Keratinocyte (primary cell): ENCODE results near the gene LARGE1. TPM values are rescaled to one million over a fixed set of nuclear protein-coding genes. Genes with fewer than 3 reads are reported as not detected.

Experiments
- DNase-seq: peaks from one replicate; pipeline ENCODE4 v3.0.0-alpha.2; 2011; ENCODE audit warnings: low read depth, missing footprints, low spot score
- FAIRE-seq: peaks from 2 replicates; lab custom pipeline; 2011; peaks lifted over from hg19 to GRCh38; lab: Jason Lieb, UNC
- H2AFZ ChIP-seq: 2 replicates; pipeline ENCODE4 v1.6.0; 2012; ENCODE audit warnings: low read length, control low read depth, inconsistent platforms; ENCODE audit not compliant: control insufficient read depth
- H3K27ac ChIP-seq: 2 replicates; pipeline ENCODE4 v1.5.1; 2011; ENCODE audit warnings: low read length; ENCODE audit not compliant: control insufficient read depth, insufficient read depth
- H3K27me3 ChIP-seq: 3 replicates; pipeline ENCODE4 v1.6.0; 2011; ENCODE audit warnings: low read length; ENCODE audit not compliant: control insufficient read depth, insufficient read depth; ENCODE audit errors: extremely low read depth
- H3K36me3 ChIP-seq, 2 experiments: 2 replicates in 1 of 2; 3 replicates in 1 of 2; pipeline ENCODE4 v1.5.1; 2011; ENCODE audit warnings: low read length in 2 of 2, mild to moderate bottlenecking in 1 of 2; ENCODE audit not compliant: control insufficient read depth in 2 of 2, insufficient read depth in 2 of 2; ENCODE audit errors: extremely low read depth in 1 of 2
- H3K4me1 ChIP-seq: 3 replicates; pipeline ENCODE4 v1.5.1; 2011; ENCODE audit warnings: low read length; ENCODE audit not compliant: control insufficient read depth, insufficient read depth; ENCODE audit errors: extremely low read depth
- H3K4me2 ChIP-seq: 3 replicates; pipeline ENCODE4 v1.6.0; 2011; ENCODE audit warnings: low read depth, low read length; ENCODE audit not compliant: control insufficient read depth, insufficient read depth; ENCODE audit errors: extremely low read depth
- H3K4me3 ChIP-seq, 3 experiments: fragments of 200-600 bp in 1 of 3; sonication (generic) in 1 of 3; 2 replicates in 2 of 3; 3 replicates in 1 of 3; pipeline ENCODE4 v1.5.1; 2011 to 2016; ENCODE audit warnings: low read length in 3 of 3, mild to moderate bottlenecking in 3 of 3, control low read depth in 2 of 3, inconsistent platforms in 1 of 3, low read depth in 1 of 3, mixed read lengths in 1 of 3, mixed run types in 1 of 3, moderate library complexity in 1 of 3; ENCODE audit not compliant: control insufficient read depth in 2 of 3, insufficient read depth in 2 of 3; ENCODE audit errors: extremely low read depth in 1 of 3
- H3K79me2 ChIP-seq: 2 replicates; pipeline ENCODE4 v1.6.0; 2012; ENCODE audit warnings: low read length; ENCODE audit not compliant: control insufficient read depth, insufficient read depth
- H3K9ac ChIP-seq: 3 replicates; pipeline ENCODE4 v1.6.0; 2011; ENCODE audit warnings: low read length; ENCODE audit not compliant: control insufficient read depth, insufficient read depth; ENCODE audit errors: extremely low read depth
- H3K9me1 ChIP-seq: 3 replicates; pipeline ENCODE4 v1.6.0; 2011; ENCODE audit warnings: low read length; ENCODE audit not compliant: control insufficient read depth, insufficient read depth; ENCODE audit errors: extremely low read depth
- H3K9me3 ChIP-seq: 2 replicates; pipeline ENCODE4 v1.5.1; 2012; ENCODE audit warnings: low read depth, low read length; ENCODE audit not compliant: control insufficient read depth
- H4K20me1 ChIP-seq: 3 replicates; pipeline ENCODE4 v1.6.0; 2011; ENCODE audit warnings: low read length; ENCODE audit not compliant: control insufficient read depth, insufficient read depth; ENCODE audit errors: extremely low read depth
- CTCF ChIP-seq, 3 experiments: IDR thresholded peaks in 1 of 3; conservative IDR thresholded peaks in 1 of 3; optimal IDR thresholded peaks in 1 of 3; 2 replicates in 2 of 3; 3 replicates in 1 of 3; pipeline versions ENCODE3 to v1.5.1; 2011; ENCODE audit warnings: low read length in 3 of 3, mild to moderate bottlenecking in 3 of 3, moderate library complexity in 2 of 3, control low read depth in 1 of 3, inconsistent platforms in 1 of 3; ENCODE audit not compliant: insufficient read depth in 2 of 3; ENCODE audit errors: extremely low read depth in 1 of 3
- EZH2 ChIP-seq: IDR thresholded peaks from one replicate; pipeline ENCODE4 v1.6.1; 2012; ENCODE audit warnings: inconsistent platforms, mild to moderate bottlenecking, low read length, moderate library complexity
- dilution Hi-C: fragments of 300-500 bp; cut with MboI; formaldehyde crosslinking; loops from one replicate; pipeline ENCODE4 v1.7.0; 2020; ENCODE audit warnings: low sequenced_read_pairs; ENCODE audit not compliant: extremely low pct_ligation_motif_present
- polyA plus RNA-seq, 5 experiments: library from polyadenylated mRNA; depleted of rRNA in 3 of 5; stranded (reverse) in 3 of 5; stranded (forward) in 1 of 5; unstranded in 1 of 5; fragments of >200 nt; gene quantifications; 1 replicate in 1 of 5; 2 replicates in 3 of 5; 3 replicates in 1 of 5; pipeline versions ENCODE4 v1.2.1 to v1.2.3, GENCODE V29; 2011 to 2012; ENCODE audit warnings: missing spikeins in 2 of 5, low read depth in 1 of 5, low replicate concordance in 1 of 5

LARGE1 gene
- polyA plus RNA-seq, 1 donor (not counting 4 experiments of a cell fraction or from before 2014, with no cell fraction given) = 4.5 TPM

GRCh38 chr22:33922349-33922681 lies 2.0 kb upstream of the LARGE1 start:
- Histone ChIP-seq H3K4me2 (peak overlapping the region; percentile 94), H3K9ac (peak overlapping the region; percentile 46), H4K20me1 (peaks cover 6% of the 10 kb centered on the region), H3K9me3 (no peaks in the 10 kb centered on the region), H3K36me3 (no peaks in the 10 kb centered on the region), H2AFZ (peak overlapping the region; percentile 84), H3K4me3 (peak overlapping the region; percentile 52 to 74 (median 73)), H3K27me3 (no peaks in the 10 kb centered on the region), H3K79me2 (no peaks in the 10 kb centered on the region), H3K9me1 (no peaks in the 10 kb centered on the region), H3K4me1 (peaks cover 17% of the 10 kb centered on the region), H3K27ac (no peak overlapping the region)
- FAIRE-seq (no peak), DNase-seq (no peak)
- TF ChIP-seq CTCF (optimal IDR thresholded peaks at IDR 0.05 in 1 of 3, IDR thresholded peaks at IDR 0.05 in 1 of 3, conservative IDR thresholded peaks at IDR 0.05 in 1 of 3; ENCODE audit: extremely low read depth in 1 of 3, insufficient read depth in 2 of 3, low read length in 3 of 3) = no peak
- TF ChIP-seq EZH2 = no peak
- dilution Hi-C loops = no loop called here

- dilution Hi-C loops = no loop called here
- H3K4me2 ChIP-seq = peak overlapping the region; percentile 94
- peak overlapping the region; percentile 63 for H3K9ac ChIP-seq
- FAIRE-seq (no peak), DNase-seq (no peak)
- H3K36me3 ChIP-seq = no peaks in the 10 kb centered on the region
- peak overlapping the region; percentile 13 for H3K27ac ChIP-seq
- no peaks in the 10 kb centered on the region for H3K79me2 ChIP-seq
- H3K4me3 ChIP-seq = peak overlapping the region; percentile 52 to 87 (median 82)
- no peaks in the 10 kb centered on the region for H3K9me3 ChIP-seq
- no peaks in the 10 kb centered on the region for H3K27me3 ChIP-seq
- no peaks in the 10 kb centered on the region for H3K9me1 ChIP-seq
- H3K4me1 ChIP-seq = peaks cover 17% of the 10 kb centered on the region
- H4K20me1 ChIP-seq = peaks cover 6% of the 10 kb centered on the region
- peak overlapping the region; percentile 96 for H2AFZ ChIP-seq
- TF ChIP-seq CTCF (optimal IDR thresholded peaks at IDR 0.05 in 1 of 3, IDR thresholded peaks at IDR 0.05 in 1 of 3, conservative IDR thresholded peaks at IDR 0.05 in 1 of 3; ENCODE audit: extremely low read depth in 1 of 3, insufficient read depth in 2 of 3, low read length in 3 of 3) (no peak), EZH2 (no peak)
Measured at GRCh38 chr22:33921525-33922348, 1.5 kb upstream of the LARGE1 start.
